ENCODE measurements around the gene MRPL20.
"Not testable (repeated sequence)": the region's sequence is repeated elsewhere in the genome, so short reads cannot be mapped to it uniquely, and the experiment has no call there.

MRPL20 gene

GRCh38 chr1:1371746-1372711 is 35.1 kb downstream of the MRPL20 start:
- no peak for DNase-seq (ENCODE audit: low read depth)
- H3K4me3 ChIP-seq (ENCODE audit: low read depth, low read length), result no peak overlapping the region
- peak; percentile 75 for TF ChIP-seq CTCF (IDR thresholded peaks at IDR 0.05; ENCODE audit: control insufficient read depth, extremely low read depth, insufficient read depth)

- TF ChIP-seq CTCF (IDR thresholded peaks at IDR 0.05; ENCODE audit: control insufficient read depth, extremely low read depth, insufficient read depth), result no peak
- H3K4me3 ChIP-seq (ENCODE audit: low read depth, low read length), result no peak overlapping the region
- DNase-seq (ENCODE audit: low read depth), result no peak
Observed at GRCh38 chr1:1371364-1371745, 35.7 kb downstream of the MRPL20 start.

- no peak for TF ChIP-seq CTCF (IDR thresholded peaks at IDR 0.05; ENCODE audit: control insufficient read depth, extremely low read depth, insufficient read depth)
- no peak for DNase-seq (ENCODE audit: low read depth)
- H3K4me3 ChIP-seq (ENCODE audit: low read depth, low read length), result no peak overlapping the region
Observed at GRCh38 chr1:1370771-1371300, 36.3 kb downstream of the MRPL20 start.

DNA sequence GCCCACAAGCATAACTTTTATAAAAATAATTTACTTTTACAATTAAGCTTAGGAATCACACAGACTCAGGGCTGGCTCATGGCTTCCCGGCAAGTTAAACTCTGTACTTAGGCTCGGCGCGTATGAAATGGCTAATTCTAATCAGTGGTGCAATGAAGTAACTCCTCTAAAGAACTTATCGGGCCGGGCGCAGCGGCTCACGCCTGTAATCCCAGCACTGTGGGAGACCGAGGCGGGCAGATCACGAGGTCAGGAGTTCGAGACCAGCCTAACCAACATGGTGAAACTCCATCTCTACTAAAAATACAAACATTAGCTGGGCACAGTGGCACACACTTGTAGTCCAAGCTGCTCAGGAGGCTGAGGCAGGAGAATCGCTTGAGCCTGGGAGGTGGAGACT is 37.0 kb downstream of the MRPL20 start:
- not testable (repeated sequence) for H3K4me3 ChIP-seq (ENCODE audit: low read depth, low read length); DNase-seq (ENCODE audit: low read depth)

DNA sequence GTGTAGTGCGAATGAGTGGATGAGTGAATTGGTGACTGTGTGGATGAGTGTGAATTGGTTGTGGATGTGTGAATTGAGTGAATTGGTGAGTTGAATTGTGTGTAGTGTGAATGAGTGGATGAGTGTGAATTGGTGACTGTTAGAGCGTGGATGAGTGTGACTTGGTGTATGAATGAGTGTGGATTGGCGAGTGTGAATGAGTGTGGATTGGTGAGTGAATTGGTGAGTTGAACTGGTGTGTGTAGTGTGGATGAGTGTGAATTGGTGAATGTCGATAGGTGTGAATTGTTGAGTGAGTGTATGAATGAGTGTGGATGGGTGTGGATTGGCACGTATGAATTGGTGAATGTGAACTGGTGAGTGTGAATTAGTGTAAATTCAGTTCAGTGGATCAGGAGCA is 39.8 kb downstream of the MRPL20 start:
- no peak for TF ChIP-seq CTCF (IDR thresholded peaks at IDR 0.05; ENCODE audit: control insufficient read depth, extremely low read depth, insufficient read depth)
- H3K4me3 ChIP-seq (ENCODE audit: low read depth, low read length), result no peak overlapping the region
- DNase-seq (ENCODE audit: low read depth), result no peak

- no peak overlapping the region for H3K4me3 ChIP-seq (ENCODE audit: low read depth, low read length)
- DNase-seq (ENCODE audit: low read depth), result no peak
- TF ChIP-seq CTCF (IDR thresholded peaks at IDR 0.05; ENCODE audit: control insufficient read depth, extremely low read depth, insufficient read depth), result no peak
Observed at GRCh38 chr1:1366699-1367066, 40.4 kb downstream of the MRPL20 start.

GRCh38 chr1:1365875-1366698 is 41.0 kb downstream of the MRPL20 start:
- no peak for TF ChIP-seq CTCF (IDR thresholded peaks at IDR 0.05; ENCODE audit: control insufficient read depth, extremely low read depth, insufficient read depth)
- H3K4me3 ChIP-seq (ENCODE audit: low read depth, low read length), result no peak overlapping the region
- DNase-seq (ENCODE audit: low read depth), result no peak
